HG03521 (cell line): ENCODE measurements around the gene PKMYT1.

Experiments used
- ATAC-seq: cut with Tn5 transposase; IDR thresholded peaks from one replicate; pipeline ENCODE4 v1.9.1; 2021; ENCODE audit warnings: mild to moderate bottlenecking, moderate library complexity; ENCODE audit not compliant: unreplicated experiment

PKMYT1 gene

DNA sequence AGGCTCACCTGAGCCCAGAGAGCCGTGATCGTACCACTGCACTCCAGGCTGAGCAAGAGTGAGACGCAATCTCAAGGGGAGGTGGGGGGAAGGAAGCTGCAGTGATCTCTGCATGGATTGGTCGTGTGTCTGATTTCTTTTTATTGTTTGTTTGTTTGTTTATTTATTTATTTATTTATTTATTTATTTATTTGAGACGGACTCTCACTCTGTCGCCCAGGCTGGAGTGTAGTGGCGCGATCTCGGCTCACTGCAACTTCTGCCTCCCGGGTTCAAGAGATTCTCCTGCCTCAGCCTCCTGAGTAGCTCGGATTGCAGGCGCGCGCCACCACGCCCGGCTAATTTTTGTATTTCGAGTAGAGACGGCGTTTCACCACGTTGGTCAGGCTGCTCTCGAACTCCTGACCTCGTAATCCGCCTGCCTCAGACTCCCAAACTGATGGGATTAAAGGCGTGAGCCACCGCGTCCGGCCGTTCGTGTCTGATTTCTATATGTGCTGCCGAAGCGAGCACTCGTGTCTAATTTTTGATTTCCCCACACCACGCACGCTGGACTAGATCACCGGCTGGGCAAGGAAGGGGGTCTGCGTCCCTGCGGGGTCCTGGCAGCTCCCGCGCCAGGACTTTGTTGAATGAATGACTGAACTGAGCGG is 39.5 kb upstream of the PKMYT1 start:
- no peak for ATAC-seq

DNA sequence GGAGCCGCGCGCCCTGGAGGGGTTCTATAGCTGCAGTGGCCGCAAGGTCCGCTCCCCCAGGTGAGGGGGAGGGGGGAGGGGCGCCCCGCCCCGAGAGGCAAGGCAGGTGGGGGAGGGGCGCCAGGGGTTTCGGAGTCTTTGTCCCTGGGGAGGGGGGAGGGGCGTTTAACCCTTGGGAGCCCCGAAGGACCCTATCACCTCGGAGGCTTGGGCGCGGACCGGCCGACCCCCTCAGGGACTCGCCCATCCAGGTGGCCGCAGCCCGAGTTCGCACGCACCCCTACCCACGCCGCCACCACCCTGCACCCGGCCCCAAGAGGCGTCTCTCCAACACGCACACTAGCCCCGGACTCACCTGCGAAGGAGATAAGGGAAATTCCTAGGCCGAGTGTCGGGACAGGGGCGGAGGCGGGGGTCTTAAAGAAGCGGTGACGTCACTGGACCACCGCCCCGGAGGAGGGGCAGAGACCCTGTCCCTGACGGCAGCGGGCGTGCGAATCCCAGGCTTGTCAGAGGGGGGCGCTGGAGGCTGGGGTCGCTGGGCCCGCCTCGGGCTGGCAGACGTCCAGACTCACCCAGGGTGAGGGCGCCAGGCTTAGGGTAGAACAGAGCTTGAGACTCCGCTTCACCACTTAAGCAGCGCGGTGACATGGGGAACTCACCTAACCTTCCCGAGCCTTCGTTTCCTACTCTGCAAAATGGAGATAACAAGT is 37.7 kb upstream of the PKMYT1 start, which contains the start of gene CLDN6:
Gene CLDN6 (minus strand): TSS at position 390 of the 713 bp plus-strand sequence. CDS start 2,162 bp downstream, outside the sequence.
- ATAC-seq, result no peak

DNA sequence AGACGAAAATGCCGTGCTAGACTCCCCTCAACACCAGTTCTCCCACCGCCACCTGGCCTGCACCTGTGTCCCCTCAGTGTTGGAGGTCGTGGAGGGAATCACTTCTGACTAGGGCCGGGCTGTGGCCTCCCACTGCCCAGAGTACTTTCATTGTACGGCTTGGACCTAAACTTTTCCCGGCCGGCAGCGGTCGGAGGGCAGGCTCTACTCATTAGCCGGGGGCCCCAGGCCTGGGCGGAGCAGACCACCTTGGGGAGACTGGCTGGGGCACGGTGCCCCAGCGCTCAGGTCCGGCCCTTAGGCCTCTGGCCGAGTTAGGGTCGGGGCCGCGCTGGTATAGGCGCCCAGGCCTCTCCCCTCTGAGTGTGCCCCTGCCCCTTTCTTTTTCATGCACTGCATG is 37.1 kb upstream of the PKMYT1 start:
- no peak for ATAC-seq

DNA sequence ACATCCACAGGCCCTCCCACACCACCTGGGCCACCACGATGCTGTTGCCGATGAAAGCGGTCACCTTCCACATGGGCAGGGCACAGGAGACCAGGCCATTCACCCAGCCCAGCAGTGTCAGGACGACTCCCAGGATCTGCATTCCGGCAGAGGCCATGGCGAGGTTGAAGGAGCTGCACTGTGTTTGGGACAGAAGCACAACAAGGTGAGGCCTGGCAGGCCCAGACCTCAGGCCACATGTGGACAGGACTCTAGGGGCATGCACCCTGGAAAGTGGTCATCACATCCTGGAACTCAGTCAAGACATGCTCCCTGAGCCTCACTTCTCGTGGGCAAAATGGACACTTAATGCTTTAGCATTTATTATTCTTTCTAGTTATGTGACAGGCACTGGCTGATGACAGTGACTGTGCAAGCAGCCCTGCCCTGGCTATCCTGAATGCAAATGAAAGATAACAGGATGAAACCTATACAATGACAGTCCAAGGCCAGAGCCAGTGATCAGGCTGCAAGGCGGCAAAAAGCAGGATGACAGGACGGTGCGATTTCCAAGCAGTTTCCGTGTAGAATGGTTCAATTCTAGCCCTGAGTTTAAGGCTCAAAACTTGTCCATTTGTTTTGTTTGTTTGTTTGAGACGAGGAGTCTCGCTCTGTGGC is 35.7 kb upstream of the PKMYT1 start:
- ATAC-seq, result no peak

DNA sequence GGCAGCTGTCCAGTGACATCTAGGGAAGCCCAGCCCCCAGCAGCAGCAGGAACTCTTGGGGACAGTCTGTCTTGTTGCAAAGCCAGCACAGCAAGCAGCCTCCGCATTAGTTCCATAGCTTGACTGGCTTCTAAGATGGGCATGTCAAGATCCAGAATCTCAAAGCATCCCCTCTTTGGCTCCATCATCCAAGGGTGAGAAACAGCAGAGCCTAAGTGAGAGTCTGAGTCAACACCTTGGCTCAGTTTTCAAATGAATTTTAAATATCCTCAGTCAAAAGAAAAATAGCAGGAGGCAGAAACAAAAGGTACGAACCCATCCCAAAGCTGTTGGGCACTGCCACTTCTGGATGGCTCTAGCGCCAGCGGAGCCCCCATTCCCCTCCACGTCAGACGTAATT is 34.7 kb upstream of the PKMYT1 start:
- no peak for ATAC-seq

DNA sequence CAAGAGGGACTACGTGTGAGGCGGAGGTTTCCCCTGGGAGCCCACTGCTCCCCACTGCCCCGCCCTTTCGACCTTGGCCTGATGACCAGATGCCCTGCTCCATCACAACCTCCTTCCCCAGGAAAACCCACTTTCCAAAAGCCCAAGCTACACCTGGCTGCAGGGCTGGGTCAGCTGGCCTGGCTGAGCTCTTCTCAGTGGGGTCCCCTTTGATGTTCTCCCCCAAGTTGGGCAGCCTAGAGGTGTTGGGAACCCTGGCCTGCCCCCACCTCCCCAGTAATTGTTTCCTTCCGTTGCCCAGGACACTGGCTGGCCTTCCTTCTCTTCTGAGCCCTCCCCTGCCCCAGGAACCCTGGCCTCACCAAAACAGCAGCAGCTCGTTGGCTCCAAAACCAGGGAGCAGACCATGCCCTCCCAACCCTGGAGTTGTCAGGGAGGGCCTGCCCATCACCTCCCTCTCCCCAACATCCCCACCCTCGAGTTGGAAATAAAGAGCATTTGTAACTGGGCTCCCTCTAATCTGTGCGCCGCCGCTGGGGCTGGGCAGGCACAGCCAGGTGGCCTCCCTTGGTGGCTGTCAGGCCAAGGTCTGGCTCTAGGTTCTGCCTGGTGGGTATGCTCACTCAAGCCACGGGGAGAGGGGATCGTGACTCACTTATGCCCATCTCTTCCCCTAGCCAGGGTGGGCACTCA is 33.9 kb upstream of the PKMYT1 start:
- no peak for ATAC-seq

DNA sequence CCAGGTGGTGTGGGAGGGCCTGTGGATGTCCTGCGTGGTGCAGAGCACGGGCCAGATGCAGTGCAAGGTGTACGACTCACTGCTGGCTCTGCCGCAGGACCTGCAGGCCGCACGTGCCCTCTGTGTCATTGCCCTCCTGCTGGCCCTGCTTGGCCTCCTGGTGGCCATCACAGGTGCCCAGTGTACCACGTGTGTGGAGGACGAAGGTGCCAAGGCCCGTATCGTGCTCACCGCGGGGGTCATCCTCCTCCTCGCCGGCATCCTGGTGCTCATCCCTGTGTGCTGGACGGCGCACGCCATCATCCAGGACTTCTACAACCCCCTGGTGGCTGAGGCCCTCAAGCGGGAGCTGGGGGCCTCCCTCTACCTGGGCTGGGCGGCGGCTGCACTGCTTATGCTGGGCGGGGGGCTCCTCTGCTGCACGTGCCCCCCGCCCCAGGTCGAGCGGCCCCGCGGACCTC is 33.3 kb upstream of the PKMYT1 start:
- ATAC-seq, result no peak

DNA sequence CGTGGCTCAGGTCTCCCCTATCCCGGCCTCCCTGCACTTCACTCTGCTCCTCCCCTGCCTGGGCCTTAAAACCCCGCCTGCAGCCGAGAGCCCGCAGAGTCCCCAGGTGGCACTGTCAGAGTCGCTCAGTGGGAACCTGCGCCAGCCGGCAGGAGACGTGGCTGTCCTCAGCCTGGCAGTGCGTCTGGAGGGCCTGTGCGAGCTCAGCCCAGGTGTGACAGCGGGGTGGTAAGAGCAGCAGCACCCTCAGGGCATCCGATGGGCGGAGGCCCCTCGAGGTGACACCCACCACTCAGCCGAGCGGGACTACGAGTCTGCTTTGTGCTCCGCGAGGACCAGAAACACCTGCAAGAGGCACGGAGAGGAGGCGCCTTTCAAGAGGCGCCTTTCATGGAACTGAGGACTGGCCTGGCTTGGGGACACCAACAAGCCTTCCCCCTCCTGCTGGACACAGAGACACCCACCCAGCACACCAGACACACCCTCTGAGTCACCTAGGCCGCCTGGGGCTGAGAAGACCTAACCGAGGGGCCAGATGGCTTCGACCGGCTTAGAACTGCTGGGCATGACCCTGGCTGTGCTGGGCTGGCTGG is 32.7 kb upstream of the PKMYT1 start, which contains the start of gene CLDN9:
Gene CLDN9 (plus strand): TSS at position 96 of the 593 bp plus-strand sequence. CDS start 440 bp downstream, at position 536.
- no peak for ATAC-seq

DNA sequence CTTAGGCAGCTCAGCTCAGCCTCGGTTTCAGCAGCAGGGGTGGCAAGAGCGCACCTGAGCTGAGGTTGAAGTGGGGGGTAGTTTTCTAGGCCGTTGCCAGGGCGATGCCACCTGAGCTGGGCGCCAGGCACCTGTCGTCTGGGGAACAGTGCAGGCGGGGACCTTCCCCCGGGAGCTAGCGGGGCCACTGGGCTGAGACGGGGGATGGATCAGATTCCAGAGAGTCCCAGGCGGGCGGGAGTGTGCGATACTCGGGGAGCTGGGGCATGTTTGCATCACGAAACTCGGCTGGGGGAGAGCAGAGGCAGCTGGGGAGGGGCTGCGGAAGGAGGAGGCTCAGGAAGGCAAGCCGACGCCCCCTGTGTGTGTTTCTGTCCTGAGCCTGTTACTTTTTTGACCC is 32.0 kb upstream of the PKMYT1 start:
- no peak for ATAC-seq

DNA sequence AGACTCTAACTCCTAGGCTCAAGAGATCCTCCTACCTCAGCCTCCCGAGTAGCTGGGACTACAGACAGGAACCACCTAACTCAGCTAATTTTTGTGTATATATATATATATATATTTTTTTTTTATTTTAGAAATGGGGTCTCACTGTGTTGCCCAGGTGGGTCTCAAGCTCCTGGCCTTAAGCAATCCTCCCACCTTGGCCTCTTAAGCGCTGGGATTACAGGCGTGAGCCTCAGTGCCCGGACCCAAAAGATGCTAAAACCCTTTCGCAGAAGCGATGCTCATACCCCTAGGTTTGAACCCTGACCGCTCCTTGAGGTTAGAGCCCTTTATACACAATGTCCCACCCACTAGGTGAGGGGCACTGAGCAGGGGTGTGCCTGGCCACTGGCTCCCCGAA is 30.3 kb upstream of the PKMYT1 start:
- no peak for ATAC-seq

DNA sequence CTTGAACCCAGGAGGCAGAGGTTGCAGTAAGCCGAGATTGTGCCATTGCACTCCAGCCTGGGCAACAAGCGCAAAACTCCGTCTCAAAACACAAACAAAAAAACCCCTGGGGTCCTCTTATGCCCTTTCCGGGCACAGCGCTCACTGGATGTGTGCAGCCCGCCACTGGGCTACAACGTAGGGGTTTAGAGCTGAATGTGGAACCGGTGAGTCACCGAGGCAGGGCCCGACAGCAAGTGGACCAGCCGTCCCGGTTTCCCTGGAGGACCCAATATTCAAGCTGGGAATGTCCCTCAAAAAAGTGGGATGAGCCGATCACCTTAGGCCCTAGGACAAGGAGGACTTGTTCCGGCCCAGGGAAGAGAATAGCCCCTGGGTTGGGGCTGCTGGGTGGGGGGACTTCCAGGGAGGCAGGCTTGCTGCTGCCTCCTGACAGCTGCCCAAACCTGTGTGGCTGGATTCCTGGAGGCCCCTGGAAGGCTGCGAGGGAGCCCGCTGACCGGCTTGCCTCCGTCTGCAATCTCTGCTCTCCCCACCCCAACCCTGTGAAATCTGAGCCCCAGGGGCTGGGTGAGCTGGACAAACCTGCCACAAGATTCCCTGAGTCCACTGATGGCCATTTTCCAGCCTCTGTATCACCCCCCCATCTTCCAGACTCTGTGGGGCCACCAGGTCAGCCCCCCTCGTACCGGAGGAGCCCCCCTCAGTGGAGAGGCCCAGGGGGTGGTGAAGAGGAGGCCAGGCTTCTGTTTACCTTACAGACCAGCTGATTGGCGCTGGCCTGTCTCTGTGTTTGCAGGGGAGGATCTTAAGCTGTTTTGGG is 29.5 kb upstream of the PKMYT1 start:
- no peak for ATAC-seq

DNA sequence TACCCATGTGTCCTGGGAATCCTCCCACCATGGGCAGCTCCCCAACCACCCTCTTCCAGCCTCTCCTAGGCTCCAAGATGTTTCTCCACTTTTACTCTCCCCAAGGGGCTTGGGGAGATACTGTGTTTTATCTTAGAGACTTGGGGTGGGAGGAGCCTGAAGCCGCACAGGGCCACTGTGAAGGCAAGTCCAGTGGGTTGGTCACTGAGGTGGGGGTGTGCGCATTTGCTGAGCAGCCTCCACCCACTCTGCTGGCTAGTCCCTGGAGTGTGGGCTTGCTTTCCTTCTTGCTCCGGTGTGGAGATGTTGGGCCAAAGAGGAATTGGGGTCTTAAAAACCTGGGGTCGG is 28.4 kb upstream of the PKMYT1 start:
- ATAC-seq, result no peak

DNA sequence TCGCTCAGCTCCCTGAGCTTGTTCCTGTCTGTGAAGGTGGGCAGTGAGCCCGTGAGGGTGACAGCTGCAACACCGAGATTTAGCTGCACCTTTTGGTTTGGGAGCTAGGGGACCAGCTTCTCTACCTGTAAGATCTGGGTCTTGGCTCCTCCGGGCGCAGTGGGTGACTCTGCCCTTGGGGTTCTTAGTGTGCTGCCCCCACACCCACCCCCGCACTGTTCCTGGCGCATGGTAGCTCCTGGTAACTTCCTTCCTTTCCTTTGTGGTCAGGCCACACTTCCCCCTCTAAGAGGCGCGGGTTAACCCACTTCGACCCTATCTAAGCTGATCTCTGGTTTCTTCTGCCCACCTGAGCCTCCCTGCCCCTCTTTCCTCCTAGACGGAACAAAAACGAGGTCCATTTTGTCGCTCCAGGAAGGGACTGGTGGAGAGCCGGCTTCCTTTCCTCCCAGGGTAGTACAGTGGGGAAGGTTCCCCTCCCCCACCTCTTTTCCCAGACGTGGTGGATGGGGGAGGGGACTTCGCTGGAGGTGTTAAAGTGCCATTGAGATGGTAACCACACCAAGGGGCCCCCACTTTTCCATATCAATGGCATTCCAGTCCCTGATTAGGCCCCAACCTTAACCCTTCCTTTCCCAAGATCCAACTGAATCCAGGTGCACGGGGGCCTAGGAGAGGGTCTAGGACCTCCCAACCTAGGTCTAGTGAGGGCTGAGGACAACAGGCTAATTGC is 27.9 kb upstream of the PKMYT1 start:
- ATAC-seq, result no peak

DNA sequence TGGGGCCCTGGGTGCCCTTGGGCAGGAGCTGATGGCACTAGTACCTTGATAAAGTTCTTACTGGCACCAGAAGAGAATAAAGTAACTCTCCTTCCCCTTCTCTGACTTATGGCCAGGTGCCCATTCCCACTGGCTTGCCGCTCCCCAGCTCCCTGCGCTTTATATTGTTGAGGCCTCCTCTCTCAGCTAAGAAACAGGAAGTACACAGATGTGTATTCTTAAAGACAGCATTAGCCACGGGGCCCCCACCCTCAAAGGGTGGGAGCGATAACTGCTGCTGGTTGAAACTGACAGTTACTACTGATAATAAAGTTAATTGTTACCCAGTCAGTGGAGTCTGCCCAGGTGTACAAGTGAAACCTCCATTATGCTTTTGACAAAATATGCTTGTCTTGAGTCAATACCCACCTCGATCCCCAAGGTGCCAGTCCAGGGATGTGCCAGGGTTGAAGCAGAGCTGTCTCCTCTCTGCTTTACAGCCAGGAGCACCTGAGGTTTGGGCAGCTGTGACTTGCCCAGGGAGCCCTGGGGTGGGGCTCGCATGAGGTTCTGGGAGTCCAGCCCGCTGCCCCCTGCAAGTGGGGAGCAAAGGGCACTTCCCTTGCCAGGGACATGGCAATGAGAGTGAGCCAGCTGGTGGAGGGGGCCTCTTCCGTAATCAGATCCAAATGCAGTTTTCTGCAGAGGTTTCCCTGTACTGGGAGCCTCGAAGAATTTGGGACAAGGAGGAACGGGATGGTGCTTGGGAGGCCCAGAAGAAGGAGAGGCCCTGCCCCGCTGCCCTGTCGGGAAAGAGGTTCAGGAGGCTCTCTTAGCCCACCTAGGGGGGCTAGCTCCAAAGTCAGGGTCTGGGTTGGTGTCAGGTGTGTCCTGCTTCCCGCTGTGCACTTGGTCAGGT is 27.1 kb upstream of the PKMYT1 start:
- ATAC-seq, result no peak

DNA sequence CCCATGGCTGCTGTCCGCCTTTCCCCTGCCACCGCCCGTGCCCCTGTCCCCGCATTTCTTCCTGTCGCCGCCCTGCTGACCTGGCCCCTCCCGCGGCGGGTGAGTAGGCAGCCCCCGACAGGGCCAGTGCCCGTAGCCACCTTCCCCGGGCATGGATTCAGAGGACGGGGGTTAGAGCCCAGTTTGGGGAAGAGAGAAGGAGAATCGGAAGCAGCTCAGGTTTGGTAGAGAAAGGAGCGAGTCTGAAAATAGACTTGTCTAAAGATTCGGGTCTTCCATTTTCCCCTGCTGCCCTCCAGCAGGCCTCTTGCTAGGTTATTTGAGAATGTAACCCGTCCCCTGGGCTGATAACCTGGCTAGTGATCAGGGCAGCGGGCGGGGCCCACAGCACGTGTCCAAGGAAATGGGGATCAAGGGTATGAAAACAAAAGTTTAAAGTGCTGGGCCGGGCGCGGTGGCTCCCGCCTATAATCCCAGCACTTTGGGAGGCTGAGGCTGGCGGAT is 24.6 kb upstream of the PKMYT1 start:
- ATAC-seq, result no peak

DNA sequence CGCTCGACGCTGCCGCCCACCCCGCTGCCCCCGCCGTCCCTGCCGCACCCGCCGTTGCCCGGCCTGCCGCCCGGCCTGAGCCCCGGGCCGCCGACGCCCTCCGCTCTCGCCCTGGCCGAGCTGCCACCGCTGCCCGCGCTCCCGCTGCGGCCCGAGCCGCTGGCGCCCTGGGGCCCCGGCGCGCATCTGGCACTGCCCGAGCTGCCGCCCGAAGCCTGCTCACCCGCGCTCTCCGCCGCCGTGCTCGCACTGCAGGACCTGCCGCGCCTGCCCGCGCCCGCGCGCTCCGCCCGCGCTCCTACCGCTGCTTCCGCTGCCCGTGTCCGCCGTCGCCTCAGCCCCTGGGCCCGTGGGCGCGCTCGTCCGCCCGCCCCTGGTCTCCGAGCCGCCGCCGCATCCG is 24.1 kb upstream of the PKMYT1 start:
- ATAC-seq, result peak; percentile 9

DNA sequence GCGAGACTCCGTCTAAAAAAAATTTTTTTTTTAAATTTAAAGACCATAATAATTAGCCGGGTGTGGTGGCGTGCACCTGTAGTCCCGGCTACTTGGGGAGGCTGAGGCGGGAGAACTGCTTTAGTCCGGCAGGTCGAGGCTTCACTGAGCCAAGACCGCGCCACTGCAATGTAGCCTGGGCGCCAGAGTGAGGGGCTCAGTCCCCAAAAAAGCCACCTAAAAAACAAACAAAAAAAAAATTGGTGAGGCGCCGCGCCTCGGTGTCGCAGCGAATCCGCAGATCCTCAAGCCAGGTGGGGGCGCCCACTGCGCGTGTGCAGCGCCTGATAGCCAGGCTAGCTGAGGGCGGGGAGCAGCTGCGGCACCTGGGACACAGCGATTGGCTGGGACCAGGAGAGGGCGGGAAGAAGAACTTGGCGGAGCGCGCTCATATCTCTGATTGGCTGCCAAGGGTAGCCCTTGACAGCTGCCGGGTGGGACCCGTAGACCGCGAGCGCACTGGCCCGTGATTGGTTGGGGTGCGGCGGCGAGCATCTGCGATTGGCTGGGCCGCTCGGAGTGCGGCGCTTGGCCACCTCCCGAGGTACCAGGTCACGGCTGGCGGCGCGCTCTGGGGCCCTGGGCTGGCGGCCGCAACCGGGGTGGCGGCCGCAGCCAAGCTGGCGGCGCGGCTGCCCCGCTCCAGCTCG is 23.5 kb upstream of the PKMYT1 start:
- ATAC-seq, result peak; percentile 95

DNA sequence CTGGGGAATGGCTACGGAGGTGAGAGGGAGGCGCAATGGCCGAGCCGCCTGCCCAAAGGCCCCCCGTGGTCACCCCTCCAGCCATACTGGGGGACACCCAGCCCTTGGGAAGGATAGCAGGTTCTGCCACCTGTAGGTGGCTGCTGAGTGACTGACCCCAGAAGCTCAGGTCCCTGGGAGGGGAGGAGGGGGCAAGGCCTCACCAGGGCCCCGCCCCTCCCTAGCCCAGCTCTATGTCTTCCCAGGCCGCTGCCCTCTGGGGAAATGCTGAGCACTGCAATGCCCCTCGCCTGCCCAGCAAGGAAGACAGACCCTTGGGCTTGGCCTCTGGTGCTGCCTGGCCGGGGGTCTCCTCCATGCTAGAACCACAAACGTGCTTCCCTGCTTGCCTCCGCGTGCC is 21.1 kb upstream of the PKMYT1 start:
- no peak for ATAC-seq
